RWPE2 (cell line): ENCODE data around the gene CCDC187.

Source experiments
- ATAC-seq: fragments of 200-7000 bp; cut with Tn5 transposase; 3 replicates; pipeline ENCODE4 v1.9.1; 2021; ENCODE audit warnings: low read depth
- DNase-seq: peaks from one replicate; pipeline ENCODE4 v3.0.0-alpha.2; 2020; ENCODE audit warnings: low spot score
- H3K27ac ChIP-seq: fragments of 450-650 bp; 2 replicates; pipeline ENCODE4 v1.5.1; 2017; ENCODE audit warnings: mild to moderate bottlenecking; ENCODE audit not compliant: poor library complexity, severe bottlenecking
- H3K27me3 ChIP-seq: fragments of 250-450 bp; sonication (Bioruptor Pico); 2 replicates; pipeline ENCODE4 v1.5.1; 2021; ENCODE audit warnings: mild to moderate bottlenecking, moderate library complexity; ENCODE audit not compliant: insufficient read depth, poor library complexity, severe bottlenecking
- H3K36me3 ChIP-seq: fragments of 250-450 bp; sonication (Bioruptor Pico); 2 replicates; pipeline ENCODE4 v1.5.1; 2020; ENCODE audit warnings: low read depth, mild to moderate bottlenecking, moderate library complexity
- H3K4me1 ChIP-seq: fragments of 250-450 bp; sonication (Bioruptor Pico); 2 replicates; pipeline ENCODE4 v1.5.1; 2021; ENCODE audit warnings: mild to moderate bottlenecking, moderate library complexity; ENCODE audit not compliant: insufficient read depth, poor library complexity, severe bottlenecking
- H3K4me3 ChIP-seq: fragments of 250-450 bp; sonication (Bioruptor Pico); 2 replicates; pipeline ENCODE4 v1.5.1; 2021; ENCODE audit warnings: mild to moderate bottlenecking, moderate library complexity; ENCODE audit not compliant: severe bottlenecking
- H3K9me3 ChIP-seq: fragments of 250-450 bp; sonication (Bioruptor Pico); 2 replicates; pipeline ENCODE4 v1.5.1; 2021; ENCODE audit warnings: mild to moderate bottlenecking, moderate library complexity; ENCODE audit not compliant: severe bottlenecking
- CTCF ChIP-seq: fragments of 450-650 bp; IDR thresholded peaks from one replicate; pipeline ENCODE4 v1.5.1; 2017; ENCODE audit warnings: mild to moderate bottlenecking, moderate library complexity; ENCODE audit not compliant: poor library complexity, severe bottlenecking

CCDC187 gene

GRCh38 chr9:136333486-136333885, 29.6 kb upstream of the CCDC187 start:
- no peak for ATAC-seq
- Histone ChIP-seq H3K36me3 (no peaks in the 10 kb centered on the region), H3K4me1 (no peaks in the 10 kb centered on the region), H3K27me3 (no peaks in the 10 kb centered on the region), H3K4me3 (no peak overlapping the region), H3K27ac (no peak overlapping the region), H3K9me3 (no peaks in the 10 kb centered on the region)
- no peak for TF ChIP-seq CTCF
- DNase-seq: no peak

- H3K9me3 ChIP-seq: no peaks in the 10 kb centered on the region
- H3K4me1 ChIP-seq: no peaks in the 10 kb centered on the region
- H3K27ac ChIP-seq: no peak overlapping the region
- no peaks in the 10 kb centered on the region for H3K27me3 ChIP-seq
- no peak for DNase-seq
- H3K4me3 ChIP-seq: no peak overlapping the region
- no peaks in the 10 kb centered on the region for H3K36me3 ChIP-seq
- no peak for ATAC-seq
- no peak for TF ChIP-seq CTCF
Measured at GRCh38 chr9:136333045-136333444, 29.2 kb upstream of the CCDC187 start.

GRCh38 chr9:136332482-136332983, 28.6 kb upstream of the CCDC187 start:
- no peak for TF ChIP-seq CTCF
- no peaks in the 10 kb centered on the region for H3K4me1 ChIP-seq
- H3K36me3 ChIP-seq: no peaks in the 10 kb centered on the region
- no peak overlapping the region for H3K4me3 ChIP-seq
- ATAC-seq: no peak
- DNase-seq: no peak
- H3K27me3 ChIP-seq: no peaks in the 10 kb centered on the region
- no peak overlapping the region for H3K27ac ChIP-seq
- no peaks in the 10 kb centered on the region for H3K9me3 ChIP-seq

- H3K27ac ChIP-seq: no peak overlapping the region
- TF ChIP-seq CTCF: no peak
- no peak for DNase-seq
- H3K4me3 ChIP-seq: no peak overlapping the region
- no peaks in the 10 kb centered on the region for H3K4me1 ChIP-seq
- H3K36me3 ChIP-seq: no peaks in the 10 kb centered on the region
- no peak for ATAC-seq
- no peaks in the 10 kb centered on the region for H3K9me3 ChIP-seq
- no peaks in the 10 kb centered on the region for H3K27me3 ChIP-seq
Measured at GRCh38 chr9:136331556-136332481, 27.9 kb upstream of the CCDC187 start.

GRCh38 chr9:136331030-136331429, 27.1 kb upstream of the CCDC187 start:
- Histone ChIP-seq H3K27me3 (no peaks in the 10 kb centered on the region), H3K36me3 (no peaks in the 10 kb centered on the region), H3K4me3 (no peak overlapping the region), H3K27ac (no peak overlapping the region), H3K9me3 (no peaks in the 10 kb centered on the region), H3K4me1 (no peaks in the 10 kb centered on the region)
- no peak for TF ChIP-seq CTCF
- DNase-seq (no peak), ATAC-seq (no peak)
